IPS-15b (cell line): ENCODE results near the gene BAZ2B.

Source experiments
- H3K27me3 ChIP-seq: one replicate; pipeline ENCODE4 v1.6.1; 2013; ENCODE audit warnings: low read length; ENCODE audit not compliant: control insufficient read depth, insufficient read depth
- H3K36me3 ChIP-seq: one replicate; pipeline ENCODE4 v1.6.1; 2013; ENCODE audit warnings: low read length; ENCODE audit not compliant: control insufficient read depth, insufficient read depth
- H3K4me1 ChIP-seq: one replicate; pipeline ENCODE4 v1.6.1; 2013; ENCODE audit warnings: mild to moderate bottlenecking, low read length; ENCODE audit not compliant: control insufficient read depth, insufficient read depth
- H3K4me3 ChIP-seq: one replicate; pipeline ENCODE4 v1.5.1; 2013; ENCODE audit warnings: low read depth, low read length
- H3K9ac ChIP-seq: one replicate; pipeline ENCODE4 v1.6.1; 2013; ENCODE audit warnings: low read depth, mild to moderate bottlenecking, low read length
- H3K9me3 ChIP-seq: one replicate; pipeline ENCODE4 v1.6.1; 2013; ENCODE audit warnings: mild to moderate bottlenecking, low read length; ENCODE audit not compliant: control insufficient read depth, insufficient read depth

BAZ2B gene

DNA sequence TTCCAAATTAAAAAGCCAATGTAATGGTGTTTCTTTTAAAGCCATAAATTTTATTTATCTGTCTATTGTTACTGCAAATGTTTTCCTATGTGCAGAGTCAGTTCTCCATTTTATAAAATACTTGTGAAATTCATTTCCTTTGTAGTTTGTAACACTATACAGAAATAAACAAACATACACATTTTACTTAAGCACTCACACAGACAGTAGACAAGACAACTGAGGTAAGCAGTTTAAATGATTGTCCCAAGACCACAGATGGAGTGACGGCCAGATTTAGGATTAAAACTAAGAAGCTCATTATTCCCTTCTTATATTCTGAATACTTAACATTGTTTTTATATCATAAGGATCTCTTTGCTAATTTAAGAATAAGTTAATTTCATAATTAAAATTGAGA lies 100.9 kb downstream of the BAZ2B start:
- no peaks in the 10 kb centered on the region for H3K9me3 ChIP-seq
- H3K36me3 ChIP-seq, result no peaks in the 10 kb centered on the region
- H3K4me1 ChIP-seq, result no peaks in the 10 kb centered on the region
- H3K27me3 ChIP-seq, result no peaks in the 10 kb centered on the region
- H3K9ac ChIP-seq, result no peak overlapping the region
- no peak overlapping the region for H3K4me3 ChIP-seq

DNA sequence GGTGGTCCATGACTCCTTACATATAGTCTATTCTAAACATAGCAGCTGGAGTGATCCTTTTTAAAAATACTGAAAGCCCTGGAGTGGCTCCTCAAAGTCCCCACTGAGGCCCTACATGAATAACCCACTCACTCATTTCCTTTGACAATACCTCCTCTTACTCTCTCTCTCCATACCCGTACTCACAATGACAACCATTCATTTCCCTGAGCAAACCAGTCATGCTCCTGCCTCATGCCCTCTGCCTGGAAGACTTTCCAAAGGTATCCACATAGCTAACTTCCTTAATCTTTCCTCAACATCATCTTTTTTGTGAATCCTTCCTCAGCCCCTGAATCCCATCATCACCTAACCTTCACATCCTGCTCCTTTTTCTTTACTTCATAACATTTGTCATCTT lies 102.6 kb downstream of the BAZ2B start:
- no peaks in the 10 kb centered on the region for H3K27me3 ChIP-seq
- no peaks in the 10 kb centered on the region for H3K4me1 ChIP-seq
- no peaks in the 10 kb centered on the region for H3K9me3 ChIP-seq
- no peaks in the 10 kb centered on the region for H3K36me3 ChIP-seq
- H3K4me3 ChIP-seq, result no peak overlapping the region
- no peak overlapping the region for H3K9ac ChIP-seq

DNA sequence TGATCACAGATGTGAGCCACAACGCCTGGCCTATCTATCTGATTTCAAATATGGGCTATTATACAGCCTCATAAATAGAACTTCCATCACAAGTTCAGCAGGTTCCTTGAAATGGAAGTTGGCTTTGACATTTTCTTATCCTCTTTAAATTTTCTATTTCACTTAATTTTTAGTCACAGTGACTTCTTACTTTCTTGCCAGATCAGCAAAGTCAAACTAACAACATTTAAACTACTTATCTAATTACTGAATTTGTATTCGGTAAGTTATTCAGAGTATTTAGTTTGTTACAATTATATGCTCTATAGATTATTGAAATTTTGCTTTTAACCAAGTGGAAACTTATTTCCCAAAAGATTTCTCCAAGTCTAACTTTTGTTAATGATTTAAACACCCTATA lies 108.2 kb downstream of the BAZ2B start:
- no peaks in the 10 kb centered on the region for H3K4me1 ChIP-seq
- H3K9ac ChIP-seq, result no peak overlapping the region
- no peaks in the 10 kb centered on the region for H3K9me3 ChIP-seq
- no peaks in the 10 kb centered on the region for H3K36me3 ChIP-seq
- no peak overlapping the region for H3K4me3 ChIP-seq
- no peaks in the 10 kb centered on the region for H3K27me3 ChIP-seq

DNA sequence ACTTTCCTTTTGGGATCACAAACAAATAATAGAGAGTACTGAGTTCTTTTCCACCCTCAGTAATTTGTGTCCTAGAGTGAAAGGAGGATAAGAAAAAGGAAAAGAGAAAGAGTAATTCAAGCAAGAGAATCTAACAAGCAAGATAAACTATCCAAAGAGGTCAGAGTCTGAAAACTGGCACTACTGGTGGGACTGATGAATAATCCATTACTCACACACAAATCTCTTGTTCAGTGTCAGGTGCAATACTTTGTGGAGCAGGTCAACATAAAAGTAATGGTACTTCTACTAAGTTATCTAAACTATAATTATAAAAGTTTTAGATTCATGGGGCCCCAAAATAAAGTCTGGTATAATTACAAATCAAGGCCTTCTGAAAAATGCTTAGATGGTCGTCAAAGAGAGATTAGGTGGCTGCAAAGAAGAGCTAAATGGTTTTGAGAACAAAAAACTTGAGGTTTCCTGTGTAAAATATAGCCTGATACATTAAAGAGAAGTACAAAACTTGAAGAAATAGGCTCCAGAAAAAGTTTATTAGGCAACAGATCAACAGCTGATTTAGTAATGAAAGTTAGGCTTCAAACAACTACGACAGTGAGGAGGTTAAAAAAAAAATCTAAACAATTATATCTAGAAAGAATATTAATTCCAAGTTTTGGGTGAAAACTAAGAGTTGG lies 109.4 kb downstream of the BAZ2B start:
- no peaks in the 10 kb centered on the region for H3K36me3 ChIP-seq
- no peaks in the 10 kb centered on the region for H3K9me3 ChIP-seq
- H3K4me3 ChIP-seq, result no peak overlapping the region
- H3K4me1 ChIP-seq, result no peaks in the 10 kb centered on the region
- no peak overlapping the region for H3K9ac ChIP-seq
- no peaks in the 10 kb centered on the region for H3K27me3 ChIP-seq

DNA sequence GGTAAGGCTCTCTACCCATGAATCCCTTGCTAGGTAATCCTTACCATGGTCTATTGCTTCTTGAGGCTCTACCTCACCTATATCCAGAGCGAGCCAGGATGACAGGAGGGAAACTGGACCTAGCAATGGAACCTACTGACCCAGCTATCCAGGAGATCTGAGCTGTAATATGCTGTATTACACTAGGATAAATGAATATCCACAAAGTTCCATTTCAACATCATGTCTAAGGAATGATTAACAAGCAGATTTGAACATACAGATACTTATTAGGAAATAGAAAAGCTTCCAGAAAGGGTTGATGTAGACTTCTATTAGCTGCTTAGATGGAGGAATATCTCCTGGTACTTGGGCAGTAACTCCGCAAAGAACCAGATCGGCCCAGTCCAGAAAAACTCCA lies 110.1 kb downstream of the BAZ2B start:
- no peaks in the 10 kb centered on the region for H3K27me3 ChIP-seq
- no peaks in the 10 kb centered on the region for H3K9me3 ChIP-seq
- H3K4me3 ChIP-seq, result no peak overlapping the region
- H3K9ac ChIP-seq, result no peak overlapping the region
- H3K36me3 ChIP-seq, result no peaks in the 10 kb centered on the region
- H3K4me1 ChIP-seq, result no peaks in the 10 kb centered on the region

DNA sequence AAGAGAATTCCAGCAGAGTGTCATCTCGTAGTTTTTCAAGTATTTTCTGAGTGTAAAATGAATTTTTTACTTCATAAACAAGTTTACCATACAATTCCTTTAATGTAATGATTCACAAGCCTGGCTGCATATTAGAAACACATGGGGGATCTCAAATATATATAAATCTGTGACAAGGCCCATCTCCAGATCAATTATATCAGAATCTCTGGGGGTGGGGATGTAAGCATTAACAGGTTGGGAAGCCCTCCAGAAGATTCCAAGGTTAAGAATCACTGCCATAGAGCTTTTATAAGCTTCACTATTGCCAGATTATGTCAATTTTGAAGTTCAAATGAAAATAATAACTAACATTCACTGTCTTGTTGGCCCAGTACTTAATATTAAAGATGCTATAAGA lies 111.2 kb downstream of the BAZ2B start:
- no peaks in the 10 kb centered on the region for H3K9me3 ChIP-seq
- H3K36me3 ChIP-seq, result no peaks in the 10 kb centered on the region
- no peak overlapping the region for H3K4me3 ChIP-seq
- no peaks in the 10 kb centered on the region for H3K27me3 ChIP-seq
- no peak overlapping the region for H3K9ac ChIP-seq
- H3K4me1 ChIP-seq, result no peaks in the 10 kb centered on the region

DNA sequence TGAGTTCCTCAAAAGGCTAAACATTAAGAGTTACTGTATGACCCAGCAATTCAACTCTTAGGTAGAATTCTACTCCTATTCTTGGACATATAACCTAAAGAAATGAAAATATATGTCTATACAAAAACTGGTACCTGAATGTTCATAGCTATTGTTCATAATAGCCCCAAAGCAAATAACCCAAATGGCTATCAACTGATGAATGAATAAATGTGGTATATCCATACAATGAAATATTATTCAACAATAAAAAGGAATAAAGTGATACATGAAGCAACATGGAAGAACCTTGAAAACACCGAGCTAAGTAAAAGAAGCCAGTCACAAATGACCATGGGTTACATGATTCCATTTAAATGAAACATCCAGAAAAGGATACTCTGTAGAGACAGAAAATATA lies 114.6 kb downstream of the BAZ2B start:
- H3K27me3 ChIP-seq, result no peaks in the 10 kb centered on the region
- H3K4me1 ChIP-seq, result no peaks in the 10 kb centered on the region
- H3K9ac ChIP-seq, result no peak overlapping the region
- H3K9me3 ChIP-seq, result no peaks in the 10 kb centered on the region
- no peak overlapping the region for H3K4me3 ChIP-seq
- H3K36me3 ChIP-seq, result no peaks in the 10 kb centered on the region

DNA sequence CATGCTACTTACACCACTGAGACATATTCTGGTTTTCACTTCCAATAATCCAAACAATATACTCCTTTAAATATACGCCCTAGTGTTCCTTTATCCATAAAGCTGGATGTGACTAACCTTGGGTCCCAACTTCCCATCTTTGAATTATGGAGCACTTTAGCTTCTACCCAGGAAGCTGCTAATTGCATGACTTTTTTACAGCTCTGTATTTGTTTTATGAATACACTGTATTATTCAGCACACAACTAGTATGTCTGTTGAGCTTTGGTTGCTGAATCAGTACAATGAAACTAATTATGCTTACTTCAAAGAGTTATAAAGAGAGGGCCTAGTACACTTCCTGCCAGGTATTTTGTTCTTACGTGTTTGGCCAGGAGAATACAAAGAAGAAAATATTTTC lies 118.5 kb downstream of the BAZ2B start:
- H3K9ac ChIP-seq, result no peak overlapping the region
- no peaks in the 10 kb centered on the region for H3K4me1 ChIP-seq
- no peaks in the 10 kb centered on the region for H3K27me3 ChIP-seq
- H3K4me3 ChIP-seq, result no peak overlapping the region
- no peaks in the 10 kb centered on the region for H3K9me3 ChIP-seq
- no peaks in the 10 kb centered on the region for H3K36me3 ChIP-seq

DNA sequence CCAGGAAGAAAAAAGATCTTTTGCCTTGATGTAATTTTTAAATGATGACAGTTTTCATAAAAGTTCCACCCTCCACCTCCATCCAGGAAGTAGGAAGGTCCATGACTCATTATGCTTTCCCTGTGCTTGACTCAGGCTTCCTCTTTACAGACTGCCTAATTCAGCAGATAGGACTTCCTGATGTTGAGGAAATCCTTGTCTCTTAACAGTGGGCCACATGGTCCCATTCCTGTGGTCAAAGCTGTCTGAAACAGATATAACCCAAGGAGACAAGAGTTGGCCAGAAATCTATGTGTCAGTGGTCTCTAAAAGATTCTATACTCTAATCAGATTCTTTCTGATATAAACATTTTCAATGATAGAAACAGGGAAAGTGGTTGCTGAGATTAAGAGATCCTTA lies 119.1 kb downstream of the BAZ2B start:
- Histone ChIP-seq H3K27me3 (no peaks in the 10 kb centered on the region), H3K9me3 (no peaks in the 10 kb centered on the region), H3K4me3 (no peak overlapping the region), H3K4me1 (no peaks in the 10 kb centered on the region), H3K9ac (no peak overlapping the region), H3K36me3 (no peaks in the 10 kb centered on the region)

DNA sequence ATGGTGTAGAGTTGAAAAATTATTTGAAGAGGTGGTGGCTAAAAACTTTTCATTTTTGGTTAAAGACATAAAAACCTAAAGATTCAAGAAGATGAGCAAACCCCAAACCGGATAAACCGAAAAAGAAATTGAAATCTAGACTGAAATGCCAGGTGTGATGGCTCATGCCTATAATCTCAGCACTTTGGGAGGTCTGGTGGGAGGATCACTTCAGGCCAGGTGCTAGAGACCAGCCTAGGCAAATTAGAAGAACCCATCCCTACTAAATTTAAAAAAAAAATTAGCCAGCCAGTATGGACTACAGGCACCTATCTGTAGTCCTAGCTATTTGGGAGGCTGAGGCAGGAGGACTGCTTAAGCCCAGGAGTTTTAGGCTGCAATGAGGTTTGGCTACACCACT lies 126.9 kb downstream of the BAZ2B start:
- H3K27me3 ChIP-seq, result no peaks in the 10 kb centered on the region
- H3K9ac ChIP-seq, result no peak overlapping the region
- no peak overlapping the region for H3K4me3 ChIP-seq
- H3K36me3 ChIP-seq, result no peaks in the 10 kb centered on the region
- H3K9me3 ChIP-seq, result no peaks in the 10 kb centered on the region
- no peaks in the 10 kb centered on the region for H3K4me1 ChIP-seq

DNA sequence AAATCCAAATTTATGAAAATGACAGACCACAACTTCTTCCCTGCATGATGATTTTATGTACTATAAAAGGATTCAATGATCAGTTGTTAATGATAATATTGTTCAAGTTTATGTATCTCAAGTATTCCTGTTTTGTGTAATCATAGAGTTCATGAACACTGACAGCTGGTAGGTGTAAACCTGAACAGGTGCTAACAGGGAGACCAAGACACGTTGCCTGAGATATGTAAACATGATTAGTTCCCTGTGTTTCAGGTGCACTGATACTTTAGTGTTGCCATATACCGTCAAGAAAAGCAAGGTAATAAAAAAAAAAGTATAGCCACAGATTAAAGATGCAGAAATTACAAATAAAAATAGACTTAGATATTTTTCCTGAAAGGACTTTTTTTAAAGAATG lies 131.8 kb downstream of the BAZ2B start:
- no peaks in the 10 kb centered on the region for H3K27me3 ChIP-seq
- no peaks in the 10 kb centered on the region for H3K9me3 ChIP-seq
- H3K9ac ChIP-seq, result no peak overlapping the region
- H3K4me1 ChIP-seq, result no peaks in the 10 kb centered on the region
- no peak overlapping the region for H3K4me3 ChIP-seq
- no peaks in the 10 kb centered on the region for H3K36me3 ChIP-seq

DNA sequence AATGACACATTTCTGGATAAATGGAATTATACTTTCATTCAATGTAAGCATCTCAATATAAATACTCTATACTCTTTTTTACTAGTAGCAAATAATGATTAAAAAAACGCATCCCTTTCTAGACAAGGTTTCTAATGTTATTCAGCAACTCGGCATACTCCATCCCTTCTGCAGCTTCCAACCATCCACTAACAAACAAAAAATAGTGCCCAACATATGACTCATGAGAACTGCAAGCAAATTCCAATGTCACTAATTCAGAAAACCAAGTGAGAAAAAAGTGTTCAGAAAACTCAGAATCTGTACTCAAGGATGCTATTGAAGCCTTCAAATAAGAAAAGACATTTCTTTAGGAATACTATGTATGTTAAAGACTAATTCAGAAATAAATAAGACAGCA lies 140.0 kb downstream of the BAZ2B start:
- Histone ChIP-seq H3K9me3 (no peaks in the 10 kb centered on the region), H3K36me3 (no peaks in the 10 kb centered on the region), H3K27me3 (no peaks in the 10 kb centered on the region), H3K4me1 (no peaks in the 10 kb centered on the region), H3K4me3 (no peak overlapping the region), H3K9ac (no peak overlapping the region)
